ENCODE results near the gene FOXD4L3.
"Not testable (repeated sequence)": the region's sequence is repeated elsewhere in the genome, so short reads cannot be mapped to it uniquely, and the experiment has no call there.

Gene FOXD4L3

GRCh38 chr9:68332122-68332521 lies 29.5 kb downstream of the FOXD4L3 start:
- not testable (repeated sequence) for H3K4me1 Mint-ChIP-seq; H3K27ac Mint-ChIP-seq; DNase-seq; ATAC-seq; H3K9me3 Mint-ChIP-seq; H3K4me3 Mint-ChIP-seq; H3K27me3 Mint-ChIP-seq; H3K36me3 Mint-ChIP-seq (ENCODE audit: low read depth)

GRCh38 chr9:68335935-68336334 lies 33.3 kb downstream of the FOXD4L3 start:
- not testable (repeated sequence) for H3K27ac Mint-ChIP-seq; DNase-seq; H3K36me3 Mint-ChIP-seq (ENCODE audit: low read depth); H3K9me3 Mint-ChIP-seq; H3K4me1 Mint-ChIP-seq; H3K4me3 Mint-ChIP-seq; H3K27me3 Mint-ChIP-seq
- peak; percentile 33 for ATAC-seq

- not testable (repeated sequence) for H3K27ac Mint-ChIP-seq; DNase-seq; H3K4me3 Mint-ChIP-seq; ATAC-seq; H3K4me1 Mint-ChIP-seq; H3K27me3 Mint-ChIP-seq; H3K9me3 Mint-ChIP-seq; H3K36me3 Mint-ChIP-seq (ENCODE audit: low read depth)
These were observed 34.1 kb downstream of the FOXD4L3 start for GRCh38 chr9:68336639-68337339.

GRCh38 chr9:68338000-68338399 lies 35.3 kb downstream of the FOXD4L3 start:
- not testable (repeated sequence) for ATAC-seq; H3K4me3 Mint-ChIP-seq; H3K36me3 Mint-ChIP-seq (ENCODE audit: low read depth); H3K4me1 Mint-ChIP-seq; DNase-seq; H3K27me3 Mint-ChIP-seq; H3K9me3 Mint-ChIP-seq; H3K27ac Mint-ChIP-seq

- not testable (repeated sequence) for H3K36me3 Mint-ChIP-seq (ENCODE audit: low read depth); H3K27me3 Mint-ChIP-seq; H3K4me3 Mint-ChIP-seq; DNase-seq; H3K4me1 Mint-ChIP-seq; H3K9me3 Mint-ChIP-seq; H3K27ac Mint-ChIP-seq
- peak; percentile 77 for ATAC-seq
These were observed 39.8 kb downstream of the FOXD4L3 start for GRCh38 chr9:68342265-68343025.

GRCh38 chr9:68343242-68343641 lies 40.6 kb downstream of the FOXD4L3 start:
- H3K27ac Mint-ChIP-seq; H3K4me3 Mint-ChIP-seq; ATAC-seq; DNase-seq; H3K9me3 Mint-ChIP-seq; H3K36me3 Mint-ChIP-seq (ENCODE audit: low read depth); H3K4me1 Mint-ChIP-seq; H3K27me3 Mint-ChIP-seq: not testable (repeated sequence)

GRCh38 chr9:68343992-68344391 lies 41.3 kb downstream of the FOXD4L3 start:
- not testable (repeated sequence) for H3K4me1 Mint-ChIP-seq; H3K27ac Mint-ChIP-seq; ATAC-seq; H3K9me3 Mint-ChIP-seq; H3K27me3 Mint-ChIP-seq; H3K36me3 Mint-ChIP-seq (ENCODE audit: low read depth); H3K4me3 Mint-ChIP-seq; DNase-seq

GRCh38 chr9:68351689-68352088 lies 49.0 kb downstream of the FOXD4L3 start:
- H3K4me1 Mint-ChIP-seq; DNase-seq; H3K9me3 Mint-ChIP-seq; H3K27ac Mint-ChIP-seq; H3K36me3 Mint-ChIP-seq (ENCODE audit: low read depth); H3K4me3 Mint-ChIP-seq; ATAC-seq: not testable (repeated sequence)
- peaks cover 15% of the 10 kb centered on the region for H3K27me3 Mint-ChIP-seq

Data from activated naive CD8-positive, alpha-beta T cell treated with anti-CD3 and anti-CD28 coated beads, Interleukin-2, amount 50 U/mL, for 24 hours (primary cell).